HepG2 (cell line): ENCODE measurements around the gene SLC25A45. TPM values are rescaled to one million over a fixed set of nuclear protein-coding genes. Genes with fewer than 3 reads are reported as not detected.

Source experiments
- ATAC-seq: fragments of 200-7000 bp; cut with Tn5 transposase; 3 replicates; pipeline ENCODE4 v1.9.1; 2020; ENCODE audit warnings: mild to moderate bottlenecking, moderate library complexity
- BruUV-seq: library from RNA; stranded (reverse); fragments of 400-500 nt; replicated peaks from 2 replicates; lab custom pipeline; 2021; lab: Mats Ljungman, UMichigan
- CTCF ChIA-PET: fragments of 300-600 bp; formaldehyde crosslinking; extraction: SDS; loops from one replicate; lab custom pipeline; 2021; ENCODE audit warnings: low total read pairs, inconsistent platforms, low intra/inter-chr PET ratio; lab: Yijun Ruan, JAX
- POLR2A ChIA-PET: fragments of 350-600 bp; sonication (Branson Sonifier 250); formaldehyde crosslinking; loops from one replicate; lab custom pipeline; 2020; ENCODE audit warnings: antibody characterized with exemption, inconsistent platforms; lab: Yijun Ruan, JAX
- DNase-seq: peaks from one replicate; pipeline ENCODE4 v3.0.0-alpha.2; 2015; ENCODE audit warnings: low spot score
- FAIRE-seq: peaks from 3 replicates; lab custom pipeline; 2011; peaks lifted over from hg19 to GRCh38; lab: Jason Lieb, UNC
- H2AFZ ChIP-seq: one replicate; pipeline ENCODE4 v1.6.1; 2011; ENCODE audit warnings: low read length, inconsistent platforms
- H3K27ac ChIP-seq: fragments of 300-600 bp; 3 replicates; pipeline ENCODE4 v1.8.0; 2011; ENCODE audit warnings: mixed run types, mild to moderate bottlenecking, mixed read lengths, low read length, inconsistent platforms; ENCODE audit not compliant: insufficient read depth; ENCODE audit errors: extremely low read length
- H3K27me3 ChIP-seq, 2 experiments: fragments of 200-600 bp in 1 of 2; 2 replicates in 1 of 2; 3 replicates in 1 of 2; pipeline versions ENCODE4 v1.6.0 to v1.8.0; 2011; ENCODE audit warnings: low read length in 2 of 2, mild to moderate bottlenecking in 2 of 2, moderate library complexity in 2 of 2, inconsistent platforms in 1 of 2; ENCODE audit not compliant: insufficient read depth in 2 of 2, control insufficient read depth in 1 of 2
- H3K36me3 ChIP-seq, 2 experiments: fragments of 200-600 bp in 1 of 2; replicated peaks in 1 of 2; 2 replicates in 1 of 2; 3 replicates in 1 of 2; pipeline versions ENCODE4 v1.5.1 to v1.8.0; 2011; ENCODE audit warnings: low read length in 2 of 2, inconsistent platforms in 1 of 2; ENCODE audit not compliant: insufficient read depth in 2 of 2, control insufficient read depth in 1 of 2
- H3K4me1 ChIP-seq: 2 replicates; pipeline ENCODE4 v1.5.1; 2012; ENCODE audit warnings: low read length, inconsistent platforms; ENCODE audit not compliant: insufficient read depth
- H3K4me2 ChIP-seq: 2 replicates; pipeline ENCODE4 v1.6.0; 2011; ENCODE audit warnings: low read depth, low read length, inconsistent platforms
- H3K4me3 ChIP-seq, 3 experiments: fragments of 200-600 bp in 1 of 3; sonication (generic), shearing (Covaris generic) in 1 of 3; replicated peaks in 1 of 3; 2 replicates each; pipeline ENCODE4 v1.5.1; 2011 to 2016; ENCODE audit warnings: low read length in 3 of 3, inconsistent platforms in 2 of 3, low read depth in 2 of 3, mild to moderate bottlenecking in 2 of 3, control low read depth in 1 of 3, mixed read lengths in 1 of 3; ENCODE audit not compliant: insufficient read depth in 1 of 3
- H3K79me2 ChIP-seq: one replicate; pipeline ENCODE4 v1.6.1; 2011; ENCODE audit warnings: low read length, inconsistent platforms; ENCODE audit not compliant: insufficient read depth
- H3K9ac ChIP-seq: 2 replicates; pipeline ENCODE4 v1.6.0; 2011; ENCODE audit warnings: mild to moderate bottlenecking, low read depth, low read length, inconsistent platforms; ENCODE audit not compliant: insufficient read depth
- H3K9me3 ChIP-seq: 2 replicates; pipeline ENCODE4 v1.5.1; 2012; ENCODE audit warnings: mild to moderate bottlenecking, low read length
- H4K20me1 ChIP-seq: 2 replicates; pipeline ENCODE4 v1.6.0; 2011; ENCODE audit warnings: inconsistent platforms, mild to moderate bottlenecking, low read length, moderate library complexity; ENCODE audit not compliant: insufficient read depth
- CEBPB ChIP-seq: IDR thresholded peaks from 2 replicates; pipeline ENCODE4 v1.6.1; 2011; ENCODE audit warnings: low read depth, low read length, improper control_type of control experiment, borderline replicate concordance
- CEBPG ChIP-seq: IDR thresholded peaks from 2 replicates; pipeline ENCODE4 v1.6.1; 2016
- HNF4A ChIP-seq: sonication (generic); formaldehyde crosslinking; IDR thresholded peaks from 2 replicates; pipeline ENCODE4 v1.4.0; 2020; ENCODE audit warnings: missing genetic modification reagents
- HNF4G ChIP-seq, 2 experiments: sonication (generic) in 1 of 2; formaldehyde crosslinking in 1 of 2; IDR thresholded peaks; 2 replicates each; pipeline versions ENCODE4 v1.4.0 to v1.6.1; 2011 to 2020; ENCODE audit warnings: borderline replicate concordance in 2 of 2, low read depth in 2 of 2, mild to moderate bottlenecking in 2 of 2, low read length in 1 of 2, missing genetic modification reagents in 1 of 2, moderate library complexity in 1 of 2
- NR2F1 ChIP-seq, 2 experiments: fragments of 450-650 bp in 1 of 2; formaldehyde crosslinking in 1 of 2; IDR thresholded peaks; 2 replicates each; pipeline versions ENCODE4 v1.5.0 to v1.6.1; 2016 to 2020; ENCODE audit warnings: mild to moderate bottlenecking in 1 of 2, missing compliant biosample characterization in 1 of 2, missing genetic modification reagents in 1 of 2, moderate library complexity in 1 of 2
- NR2F6 ChIP-seq, 2 experiments: IDR thresholded peaks; 2 replicates each; pipeline ENCODE4 v1.6.1; 2016; ENCODE audit warnings: antibody characterized with exemption in 1 of 2, mild to moderate bottlenecking in 1 of 2
- PHF8 ChIP-seq: sonication (generic); formaldehyde crosslinking; IDR thresholded peaks from 2 replicates; pipeline ENCODE4 v1.5.0; 2020; ENCODE audit warnings: missing genetic modification reagents
- SOX13 ChIP-seq, 3 experiments: fragments of 450-650 bp in 1 of 3; sonication (generic) in 1 of 3; formaldehyde crosslinking in 1 of 3; IDR thresholded peaks in 2 of 3; conservative IDR thresholded peaks in 1 of 3; 2 replicates each; pipeline versions ENCODE4 v1.5.0 to v1.6.1; 2016 to 2020; ENCODE audit warnings: antibody characterized with exemption in 1 of 3, mild to moderate bottlenecking in 1 of 3, missing compliant biosample characterization in 1 of 3, missing genetic modification reagents in 1 of 3, moderate library complexity in 1 of 3
- SOX6 ChIP-seq, 2 experiments: fragments of 450-650 bp in 1 of 2; sonication (generic) in 1 of 2; formaldehyde crosslinking in 1 of 2; IDR thresholded peaks; 2 replicates each; pipeline versions ENCODE4 v1.4.0 to v1.6.1; 2017 to 2020; ENCODE audit warnings: antibody characterized with exemption in 1 of 2, mild to moderate bottlenecking in 1 of 2, missing genetic modification reagents in 1 of 2
- TCF7 ChIP-seq: sonication (generic); IDR thresholded peaks from 2 replicates; pipeline ENCODE4 v1.6.1; 2016; ENCODE audit warnings: antibody characterized with exemption, low read depth
- ZKSCAN5 ChIP-seq: sonication (generic); formaldehyde crosslinking; IDR thresholded peaks from 2 replicates; pipeline ENCODE4 v1.5.1; 2020; ENCODE audit warnings: mild to moderate bottlenecking, missing genetic modification reagents
- ZNF121 ChIP-seq: sonication (generic); formaldehyde crosslinking; IDR thresholded peaks from 2 replicates; pipeline ENCODE4 v1.5.0; 2020; ENCODE audit warnings: mild to moderate bottlenecking, missing genetic modification reagents
- ZNF460 ChIP-seq: sonication (generic); formaldehyde crosslinking; IDR thresholded peaks from 2 replicates; pipeline ENCODE4 v1.5.1; 2020; ENCODE audit warnings: missing genetic modification reagents, mild to moderate bottlenecking, borderline replicate concordance
- whole genome bisulfite sequencing: methylation state at CpG from one replicate; pipeline ENCODE4 v1.1.6; 2017; ENCODE audit warnings: low lambda C conversion rate; 5-methylcytosine and 5-hydroxymethylcytosine counted together
- in situ Hi-C: cut with HindIII; loops from 2 replicates; pipeline ENCODE4 v1.10.0; 2017; ENCODE audit warnings: low pct_unique_long_range_greater_than_20kb; ENCODE audit not compliant: extremely low pct_ligation_motif_present
- intact Hi-C: fragments of 100-400 bp; cut with micrococcal nuclease; formaldehyde crosslinking; loops from one replicate; pipeline ENCODE4 v1.10.0; 2022; ENCODE audit not compliant: unreplicated experiment
- polyA plus RNA-seq, 8 experiments: library from polyadenylated mRNA; depleted of rRNA in 3 of 8; stranded (reverse) in 7 of 8; unstranded in 1 of 8; fragments of >200 nt; fragmentation: Illumina TruSeq in 4 of 8; extraction: Trizol in 4 of 8; gene quantifications; 2 replicates each; pipeline versions ENCODE4 v1.2.1 to v1.2.3, GENCODE V29; 2011 to 2016; ENCODE audit warnings: low read depth in 4 of 8, missing spikeins in 1 of 8, mixed read lengths in 1 of 8; ENCODE audit not compliant: insufficient read depth in 1 of 8
- total RNA-seq, 5 experiments: library from RNA; depleted of rRNA; stranded (reverse); fragments of >200 nt; fragmentation: Illumina TruSeq; extraction: Trizol; gene quantifications; 2 replicates each; pipeline ENCODE4 v1.2.3, GENCODE V29; 2016; ENCODE audit warnings: low read depth in 1 of 5
- TF ChIP-seq, protein P1 (sequence below): IDR thresholded peaks from 2 replicates; pipeline ENCODE4 v1.6.1; 2016; ENCODE audit warnings: missing biosample characterization, missing genetic modification reagents, low read depth
- TF ChIP-seq, protein P2 (sequence below): sonication (generic); formaldehyde crosslinking; IDR thresholded peaks from 2 replicates; pipeline ENCODE4 v1.8.0; 2022; ENCODE audit warnings: mild to moderate bottlenecking, missing genetic modification reagents, moderate library complexity

The SLC25A45 gene
- total and polyA plus RNA-seq, 2 of the 13 experiments (the other 11 are each of a cell fraction or from before 2014, with no cell fraction given) = 1.2 to 3.4 TPM

DNA sequence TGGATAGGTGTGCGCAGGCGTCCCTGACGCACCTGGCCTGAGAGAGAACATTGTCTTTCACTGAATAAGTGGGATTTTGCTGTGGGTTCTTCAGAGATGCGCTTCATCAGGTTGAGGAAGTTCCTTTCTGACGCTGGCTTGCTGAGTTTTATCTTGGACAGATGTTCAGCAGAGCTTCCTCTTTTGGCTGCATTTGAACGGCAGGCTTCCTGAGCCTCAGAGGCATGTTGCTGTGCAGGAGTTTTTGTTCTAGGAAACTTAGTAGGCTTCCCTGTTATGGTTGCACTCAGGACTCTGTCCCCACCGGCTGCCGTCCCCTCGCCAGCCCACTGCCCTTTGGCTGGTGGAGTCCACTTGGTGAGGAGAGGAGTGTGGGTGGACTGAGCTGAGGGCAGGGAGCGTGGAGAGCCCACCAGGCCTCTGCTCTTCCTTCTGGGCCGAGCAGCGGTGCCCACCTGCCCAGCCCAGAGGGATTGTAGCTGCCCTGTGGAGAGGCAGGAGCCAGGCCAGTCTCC lies 21.2 kb upstream of the SLC25A45 start (continued):
- TF ChIP-seq, protein P1, sequence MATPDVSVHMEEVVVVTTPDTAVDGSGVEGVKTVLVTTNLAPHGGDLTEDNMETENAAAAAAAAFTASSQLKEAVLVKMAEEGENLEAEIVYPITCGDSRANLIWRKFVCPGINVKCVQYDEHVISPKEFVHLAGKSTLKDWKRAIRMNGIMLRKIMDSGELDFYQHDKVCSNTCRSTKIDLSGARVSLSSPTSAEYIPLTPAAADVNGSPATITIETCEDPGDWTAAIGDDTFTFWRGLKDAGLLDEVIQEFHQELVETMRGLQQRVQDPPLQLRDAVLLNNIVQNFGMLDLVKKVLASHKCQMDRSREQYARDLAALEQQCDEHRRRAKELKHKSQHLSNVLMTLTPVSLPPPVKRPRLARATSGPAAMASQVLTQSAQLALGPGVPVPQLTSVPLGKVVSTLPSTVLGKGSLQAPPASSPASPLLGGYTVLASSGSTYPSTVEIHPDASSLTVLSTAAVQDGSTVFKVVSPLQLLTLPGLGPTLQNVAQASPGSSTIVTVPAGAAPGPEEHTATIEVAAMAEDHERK (CRISPR knock-in tag) = no peak
- no peak for TF ChIP-seq ZKSCAN5
- TF ChIP-seq PHF8 = no peak

DNA sequence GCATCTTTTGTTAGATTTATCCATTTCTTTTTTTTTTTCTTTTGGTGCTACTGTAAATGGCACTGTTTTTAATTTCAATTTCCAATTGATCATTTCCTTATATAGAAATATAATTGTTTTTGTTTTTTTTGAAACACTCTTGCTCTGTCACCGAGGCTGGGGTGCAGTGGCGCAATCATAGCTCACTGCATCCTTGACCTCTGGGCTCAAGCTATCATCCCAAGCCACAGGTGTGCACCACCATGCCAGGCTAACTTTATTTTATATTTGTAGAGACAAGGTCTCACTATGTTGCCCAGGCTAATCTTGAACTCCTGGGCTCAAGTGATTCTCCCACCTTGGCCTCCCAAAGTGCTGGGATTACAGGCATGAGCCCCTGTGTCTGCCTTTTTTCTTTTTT lies 20.3 kb upstream of the SLC25A45 start:
- BruUV-seq = no TSS peak
- POLR2A ChIA-PET = interaction anchor here (1.3 to 7.6 kb wide), 8 partner anchors 15 to 96 kb away, joined by 3 to 98 read pairs (median 8); partner anchors contain the start of genes FRMD8, MALAT1, NEAT1 and SLC25A45
- TF ChIP-seq, protein P2, sequence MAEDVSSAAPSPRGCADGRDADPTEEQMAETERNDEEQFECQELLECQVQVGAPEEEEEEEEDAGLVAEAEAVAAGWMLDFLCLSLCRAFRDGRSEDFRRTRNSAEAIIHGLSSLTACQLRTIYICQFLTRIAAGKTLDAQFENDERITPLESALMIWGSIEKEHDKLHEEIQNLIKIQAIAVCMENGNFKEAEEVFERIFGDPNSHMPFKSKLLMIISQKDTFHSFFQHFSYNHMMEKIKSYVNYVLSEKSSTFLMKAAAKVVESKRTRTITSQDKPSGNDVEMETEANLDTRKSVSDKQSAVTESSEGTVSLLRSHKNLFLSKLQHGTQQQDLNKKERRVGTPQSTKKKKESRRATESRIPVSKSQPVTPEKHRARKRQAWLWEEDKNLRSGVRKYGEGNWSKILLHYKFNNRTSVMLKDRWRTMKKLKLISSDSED = no peak
- TF ChIP-seq SOX13 (IDR thresholded peaks at IDR 0.05) = no peak
- TF ChIP-seq SOX13 (CRISPR knock-in tag; conservative IDR thresholded peaks at IDR 0.05 in 1 of 2, IDR thresholded peaks at IDR 0.05 in 1 of 2) = peak in 1 of 2 experiments; percentile 50; a peak in 1 of 4 replicates
- TF ChIP-seq ZNF121 = peak; percentile 61; the same call in 1 of the 2 replicates
- TF ChIP-seq NR2F1 (CRISPR knock-in tag; IDR thresholded peaks at IDR 0.05) = peak in 1 of 2 experiments; percentile 45; a peak in 1 of 4 replicates
- TF ChIP-seq SOX6 (IDR thresholded peaks at IDR 0.05) = no peak
- TF ChIP-seq SOX6 (CRISPR knock-in tag; IDR thresholded peaks at IDR 0.05) = 0 out of 2 replicates have a peak, but pooled peaks have one; percentile 19
- peak; percentile 54 for TF ChIP-seq NR2F6 (IDR thresholded peaks at IDR 0.05)
- TF ChIP-seq NR2F6 (CRISPR knock-in tag; IDR thresholded peaks at IDR 0.05) = peak; percentile 65; the same call in 1 of the 2 replicates
- TF ChIP-seq CEBPB = peak; percentile 81; the same call in 1 of the 2 replicates
- TF ChIP-seq CEBPG (CRISPR knock-in tag) = peak; percentile 71
- TF ChIP-seq HNF4A (CRISPR knock-in tag) = peak; percentile 60; the same call in 1 of the 2 replicates
- TF ChIP-seq ZNF460 (CRISPR knock-in tag) = peak; percentile 66; the same call in 1 of the 2 replicates
- no peak for TF ChIP-seq TCF7
- 0 out of 2 replicates have a peak, but pooled peaks have one; percentile 15 for TF ChIP-seq HNF4G (IDR thresholded peaks at IDR 0.05; ENCODE audit: borderline replicate concordance, low read depth, low read length)
- TF ChIP-seq HNF4G (CRISPR knock-in tag; IDR thresholded peaks at IDR 0.05; ENCODE audit: borderline replicate concordance, low read depth) = no peak

More for the DNA sequence above, 20.3 kb upstream of the SLC25A45 start:
- CTCF ChIA-PET = no interaction called here
- Histone ChIP-seq H3K27me3 (no peaks in the 10 kb centered on the region), H2AFZ (no peak overlapping the region), H3K79me2 (no peaks in the 10 kb centered on the region), H3K4me3 (no peak overlapping the region), H3K4me2 (no peak overlapping the region), H3K27ac (no peak overlapping the region), H4K20me1 (no peaks in the 10 kb centered on the region), H3K9ac (no peak overlapping the region), H3K9me3 (no peaks in the 10 kb centered on the region), H3K4me1 (peaks cover 19% of the 10 kb centered on the region), H3K36me3 (peaks cover 11 to 16% of the 10 kb centered on the region in 2 experiments; a peak in 4 of 5 replicates)
- ATAC-seq = no peak
- DNase-seq = no peak
- intact Hi-C loops (no loop called here), in situ Hi-C loops (no loop called here)
- FAIRE-seq = no peak
- 55% methylated on average over 2 of the region's 2 CpGs for WGBS
